Measurements from ENCODE around the gene POU2AF3. TPM values are rescaled to one million over a fixed set of nuclear protein-coding genes. Genes with fewer than 3 reads are reported as not detected.
A peak's percentile ranks its signal among the peaks of the same experiment; 100 is the strongest.

The POU2AF3 gene
- polyA plus RNA-seq, 2 donors = 3.8 to 4.0 TPM

DNA sequence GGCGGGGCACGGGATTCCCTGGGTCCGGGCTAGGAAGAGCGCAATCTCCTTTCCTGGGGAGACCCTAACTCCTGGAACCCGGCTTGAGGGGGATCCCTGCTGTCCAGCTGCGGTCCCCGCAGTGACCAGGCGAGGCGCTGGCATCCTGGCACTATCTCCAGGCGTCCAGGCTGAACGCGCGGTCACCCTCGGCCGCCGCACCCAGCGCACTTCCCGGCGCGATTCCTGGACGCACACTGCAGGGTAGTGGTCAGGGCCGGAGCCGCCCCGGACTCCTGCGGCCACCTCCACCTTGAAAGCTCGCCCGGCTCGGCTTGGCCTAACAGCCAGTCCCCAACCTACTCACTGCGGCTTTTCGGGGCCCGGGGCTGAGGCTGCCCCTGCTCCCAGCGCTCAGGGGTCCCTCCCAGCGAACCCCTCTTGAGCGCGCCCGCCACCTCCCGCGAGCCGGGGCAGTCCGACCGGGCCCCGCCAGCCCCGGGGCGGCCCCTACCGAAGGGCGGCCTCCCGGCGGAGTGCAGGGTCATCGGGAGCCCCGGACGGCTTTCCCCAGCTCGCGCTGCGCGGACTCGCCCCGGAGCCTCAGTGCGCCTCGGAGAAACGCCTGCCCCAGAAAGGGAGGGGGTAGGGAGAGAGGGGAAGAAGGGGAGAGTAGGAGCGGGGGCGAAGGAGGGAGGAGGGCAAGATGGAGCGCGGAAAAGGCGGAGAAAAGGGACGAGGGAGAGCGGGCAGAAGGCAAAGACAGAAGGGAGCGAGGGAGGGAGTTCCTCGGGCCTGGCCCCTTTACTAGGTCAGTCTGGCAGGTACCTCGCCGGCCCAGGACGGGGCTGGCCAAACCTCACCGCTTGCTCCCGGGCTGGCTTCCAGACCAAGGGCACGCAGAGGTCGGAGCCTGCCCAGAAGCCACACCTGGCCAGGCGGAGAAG, 1.0 kb downstream of the POU2AF3 start:
- Histone ChIP-seq H3K36me3 (ENCODE audit: control insufficient read depth in 2 of 2, insufficient read depth in 2 of 2, low read length in 1 of 2) (peaks cover 0 to 4% of the 10 kb centered on the region in 2 donors), H3K27me3 (ENCODE audit: control insufficient read depth in 1 of 2, insufficient read depth in 2 of 2, low read length in 2 of 2) (no peaks in the 10 kb centered on the region), H3K27ac (ENCODE audit: low read depth in 2 of 2, low read length in 1 of 2) (peak overlapping the region; percentile 77 to 81), H3K4me3 (ENCODE audit: low read depth in 1 of 2, low read length in 2 of 2) (peak overlapping the region; percentile 70 to 79), H3K9me3 (ENCODE audit: control insufficient read depth in 2 of 2, insufficient read depth in 1 of 2, low read depth in 1 of 2, low read length in 1 of 2) (no peaks in the 10 kb centered on the region), H3K4me1 (ENCODE audit: control insufficient read depth in 2 of 2, insufficient read depth in 2 of 2, low read length in 1 of 2) (peaks cover 3 to 5% of the 10 kb centered on the region in 2 donors)
- WGBS, 2 donors = 2% methylated on average over 74 to 77 of the region's 77 CpGs

DNA sequence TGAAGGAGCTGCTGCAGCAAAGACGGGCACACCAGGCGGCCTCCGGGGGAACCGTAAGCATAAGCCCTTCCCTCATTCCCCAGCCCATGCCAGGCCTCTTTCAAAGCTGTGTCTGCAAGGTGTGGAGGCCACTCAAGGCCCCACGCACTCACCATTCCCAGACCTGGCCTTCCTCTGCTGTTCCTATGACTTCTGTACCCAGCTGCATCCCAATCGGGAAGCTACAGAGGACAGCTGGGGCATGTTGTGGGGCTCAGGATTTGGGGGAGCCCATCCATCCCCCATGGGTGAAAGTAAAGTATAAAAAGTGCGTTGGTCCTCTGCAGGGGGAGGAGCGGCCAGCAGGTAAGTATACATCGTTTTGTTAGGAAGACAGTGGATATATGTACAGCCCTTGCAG, 2.2 kb downstream of the POU2AF3 start:
- WGBS, 2 donors = 91 to 95% methylated on average over 9 of the region's 9 CpGs
- H3K4me1 ChIP-seq (ENCODE audit: control insufficient read depth in 2 of 2, insufficient read depth in 2 of 2, low read length in 1 of 2) = peaks cover 3 to 5% of the 10 kb centered on the region in 2 donors
- no peaks in the 10 kb centered on the region for H3K9me3 ChIP-seq (ENCODE audit: control insufficient read depth in 2 of 2, insufficient read depth in 1 of 2, low read depth in 1 of 2, low read length in 1 of 2)
- no peaks in the 10 kb centered on the region for H3K27me3 ChIP-seq (ENCODE audit: control insufficient read depth in 1 of 2, insufficient read depth in 2 of 2, low read length in 2 of 2)
- peaks cover 0 to 4% of the 10 kb centered on the region in 2 donors for H3K36me3 ChIP-seq (ENCODE audit: control insufficient read depth in 2 of 2, insufficient read depth in 2 of 2, low read length in 1 of 2)
- H3K27ac ChIP-seq (ENCODE audit: low read depth in 2 of 2, low read length in 1 of 2) = peak overlapping the region in 1 of 2 donors; percentile 54
- H3K4me3 ChIP-seq (ENCODE audit: low read depth in 1 of 2, low read length in 2 of 2) = no peak overlapping the region

- H3K4me1 ChIP-seq (ENCODE audit: control insufficient read depth in 2 of 2, insufficient read depth in 2 of 2, low read length in 1 of 2) = peaks cover 3 to 5% of the 10 kb centered on the region in 2 donors
- H3K36me3 ChIP-seq (ENCODE audit: control insufficient read depth in 2 of 2, insufficient read depth in 2 of 2, low read length in 1 of 2) = peaks cover 0 to 4% of the 10 kb centered on the region in 2 donors
- WGBS, 2 donors = 70 to 72% methylated on average over 5 of the region's 5 CpGs
- H3K27ac ChIP-seq (ENCODE audit: low read depth in 2 of 2, low read length in 1 of 2) = peak overlapping the region in 1 of 2 donors; percentile 54
- H3K9me3 ChIP-seq (ENCODE audit: control insufficient read depth in 2 of 2, insufficient read depth in 1 of 2, low read depth in 1 of 2, low read length in 1 of 2) = no peaks in the 10 kb centered on the region
- no peak overlapping the region for H3K4me3 ChIP-seq (ENCODE audit: low read depth in 1 of 2, low read length in 2 of 2)
- H3K27me3 ChIP-seq (ENCODE audit: control insufficient read depth in 1 of 2, insufficient read depth in 2 of 2, low read length in 2 of 2) = no peaks in the 10 kb centered on the region
Measured at GRCh38 chr11:111301004-111301841, 2.9 kb downstream of the POU2AF3 start.

DNA sequence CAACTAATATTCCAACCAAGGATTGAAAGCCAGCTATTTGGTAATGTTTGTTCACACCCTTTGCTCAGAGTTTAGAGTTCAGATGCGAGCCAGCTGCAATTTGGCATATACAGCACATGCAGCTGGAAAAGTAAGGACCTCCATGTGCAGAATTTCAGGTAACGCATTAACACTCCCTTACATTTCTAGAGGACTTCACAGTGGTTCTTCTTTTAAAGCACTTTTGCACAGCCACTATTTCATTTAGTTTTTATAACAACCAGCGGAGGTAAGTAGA, 3.4 kb downstream of the POU2AF3 start:
- H3K4me1 ChIP-seq (ENCODE audit: control insufficient read depth in 2 of 2, insufficient read depth in 2 of 2, low read length in 1 of 2) = peaks cover 3 to 5% of the 10 kb centered on the region in 2 donors
- peaks cover 0 to 4% of the 10 kb centered on the region in 2 donors for H3K36me3 ChIP-seq (ENCODE audit: control insufficient read depth in 2 of 2, insufficient read depth in 2 of 2, low read length in 1 of 2)
- WGBS, 2 donors = 81 to 91% methylated on average over 3 of the region's 3 CpGs
- H3K27me3 ChIP-seq (ENCODE audit: control insufficient read depth in 1 of 2, insufficient read depth in 2 of 2, low read length in 2 of 2) = no peaks in the 10 kb centered on the region
- no peak overlapping the region for H3K27ac ChIP-seq (ENCODE audit: low read depth in 2 of 2, low read length in 1 of 2)
- H3K9me3 ChIP-seq (ENCODE audit: control insufficient read depth in 2 of 2, insufficient read depth in 1 of 2, low read depth in 1 of 2, low read length in 1 of 2) = no peaks in the 10 kb centered on the region
- H3K4me3 ChIP-seq (ENCODE audit: low read depth in 1 of 2, low read length in 2 of 2) = no peak overlapping the region

- H3K27ac ChIP-seq (ENCODE audit: low read depth in 2 of 2, low read length in 1 of 2) = peak overlapping the region; percentile 68 to 75
- H3K4me3 ChIP-seq (ENCODE audit: low read depth in 1 of 2, low read length in 2 of 2) = no peak overlapping the region
- WGBS, 2 donors = 43 to 44% methylated on average over 3 of the region's 3 CpGs
- H3K27me3 ChIP-seq (ENCODE audit: control insufficient read depth in 1 of 2, insufficient read depth in 2 of 2, low read length in 2 of 2) = no peaks in the 10 kb centered on the region
- H3K4me1 ChIP-seq (ENCODE audit: control insufficient read depth in 2 of 2, insufficient read depth in 2 of 2, low read length in 1 of 2) = peaks cover 3 to 5% of the 10 kb centered on the region in 2 donors
- peaks cover 0 to 4% of the 10 kb centered on the region in 2 donors for H3K36me3 ChIP-seq (ENCODE audit: control insufficient read depth in 2 of 2, insufficient read depth in 2 of 2, low read length in 1 of 2)
- H3K9me3 ChIP-seq (ENCODE audit: control insufficient read depth in 2 of 2, insufficient read depth in 1 of 2, low read depth in 1 of 2, low read length in 1 of 2) = no peaks in the 10 kb centered on the region
Measured at GRCh38 chr11:111302298-111302697, 4.0 kb downstream of the POU2AF3 start.

DNA sequence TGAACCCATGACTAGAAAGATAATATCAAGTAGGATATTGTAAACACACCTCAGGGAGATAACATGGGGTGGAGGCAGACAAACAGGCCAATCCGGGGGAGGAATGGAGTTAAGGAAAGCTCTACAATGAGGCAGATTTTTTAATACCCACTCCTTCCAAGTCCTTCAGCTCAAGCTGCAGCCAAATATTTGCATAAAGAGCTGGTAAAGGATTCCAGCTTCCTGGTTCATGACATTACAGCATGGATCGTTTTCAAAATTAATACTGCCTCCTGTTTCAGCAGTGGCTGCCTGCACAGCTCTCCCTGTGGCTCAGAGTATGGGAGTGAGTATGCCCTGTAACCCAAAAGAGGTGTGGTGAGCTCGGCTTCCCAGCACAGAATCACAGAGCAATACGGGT, 5.1 kb downstream of the POU2AF3 start:
- H3K9me3 ChIP-seq (ENCODE audit: control insufficient read depth in 2 of 2, insufficient read depth in 1 of 2, low read depth in 1 of 2, low read length in 1 of 2) = no peaks in the 10 kb centered on the region
- WGBS, 2 donors = 16 to 20% methylated on average over 4 of the region's 4 CpGs
- H3K36me3 ChIP-seq (ENCODE audit: control insufficient read depth in 2 of 2, insufficient read depth in 2 of 2, low read length in 1 of 2) = no peaks in the 10 kb centered on the region
- H3K27me3 ChIP-seq (ENCODE audit: control insufficient read depth in 1 of 2, insufficient read depth in 2 of 2, low read length in 2 of 2) = no peaks in the 10 kb centered on the region
- no peak overlapping the region for H3K4me3 ChIP-seq (ENCODE audit: low read depth in 1 of 2, low read length in 2 of 2)
- peaks cover 3 to 6% of the 10 kb centered on the region in 2 donors for H3K4me1 ChIP-seq (ENCODE audit: control insufficient read depth in 2 of 2, insufficient read depth in 2 of 2, low read length in 1 of 2)
- H3K27ac ChIP-seq (ENCODE audit: low read depth in 2 of 2, low read length in 1 of 2) = peak overlapping the region; percentile 34 to 41

DNA sequence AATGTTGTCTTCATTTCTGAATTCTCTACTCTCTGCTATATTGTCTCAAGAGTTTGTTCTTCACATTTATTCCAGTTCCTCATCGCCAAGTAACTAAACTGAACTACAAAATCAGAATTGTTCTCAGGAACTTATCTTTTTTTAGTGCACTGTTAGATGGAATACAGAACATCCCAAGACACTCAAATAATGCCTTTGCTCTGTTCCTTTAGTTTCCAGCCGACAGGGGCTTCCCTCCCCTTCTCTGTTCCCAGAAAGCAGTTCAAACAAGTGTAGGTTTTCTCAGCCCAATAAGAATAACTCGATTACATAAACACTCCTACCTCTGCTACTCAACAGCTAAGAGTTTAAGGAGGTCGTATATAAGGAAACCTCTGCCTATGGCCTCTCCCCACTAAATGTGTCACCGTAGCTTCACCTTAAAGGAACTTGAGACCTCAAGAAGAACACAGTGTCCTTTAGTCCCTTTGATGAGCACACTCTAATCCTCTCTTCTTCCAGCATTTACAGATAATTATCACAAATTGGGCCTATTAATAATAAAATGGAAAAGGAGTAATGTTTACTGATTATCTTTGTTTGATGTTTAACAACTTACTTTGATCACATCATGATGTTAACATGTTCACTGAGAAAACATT, 6.9 kb downstream of the POU2AF3 start:
- H3K36me3 ChIP-seq (ENCODE audit: control insufficient read depth in 2 of 2, insufficient read depth in 2 of 2, low read length in 1 of 2) = no peaks in the 10 kb centered on the region
- H3K9me3 ChIP-seq (ENCODE audit: control insufficient read depth in 2 of 2, insufficient read depth in 1 of 2, low read depth in 1 of 2, low read length in 1 of 2) = no peaks in the 10 kb centered on the region
- no peaks in the 10 kb centered on the region for H3K27me3 ChIP-seq (ENCODE audit: control insufficient read depth in 1 of 2, insufficient read depth in 2 of 2, low read length in 2 of 2)
- WGBS, 2 donors = 80 to 81% methylated on average over 5 of the region's 5 CpGs
- H3K27ac ChIP-seq (ENCODE audit: low read depth in 2 of 2, low read length in 1 of 2) = no peak overlapping the region
- no peak overlapping the region for H3K4me3 ChIP-seq (ENCODE audit: low read depth in 1 of 2, low read length in 2 of 2)
- H3K4me1 ChIP-seq (ENCODE audit: control insufficient read depth in 2 of 2, insufficient read depth in 2 of 2, low read length in 1 of 2) = peaks cover 0 to 3% of the 10 kb centered on the region in 2 donors

DNA sequence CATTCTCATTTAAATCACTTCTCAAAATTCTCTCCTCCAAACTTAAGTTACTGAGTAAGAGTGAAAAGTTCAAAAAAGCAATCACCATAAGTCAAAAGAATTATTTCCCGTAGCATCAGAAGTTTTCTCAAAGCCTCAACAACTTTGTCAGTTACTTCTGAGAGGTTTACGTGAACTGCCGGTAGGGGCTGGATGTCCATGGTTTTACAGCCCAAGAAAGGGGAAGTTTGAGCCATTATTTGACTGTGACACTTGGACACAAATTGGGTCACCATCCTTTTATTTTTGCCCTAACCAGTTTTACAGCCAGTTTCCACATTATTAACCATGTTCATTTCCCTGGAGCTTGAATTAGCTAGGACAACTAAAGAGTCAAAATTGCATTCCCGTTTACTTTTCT, 7.5 kb downstream of the POU2AF3 start:
- no peaks in the 10 kb centered on the region for H3K36me3 ChIP-seq (ENCODE audit: control insufficient read depth in 2 of 2, insufficient read depth in 2 of 2, low read length in 1 of 2)
- no peaks in the 10 kb centered on the region for H3K27me3 ChIP-seq (ENCODE audit: control insufficient read depth in 1 of 2, insufficient read depth in 2 of 2, low read length in 2 of 2)
- 87 to 91% methylated on average over 4 of the region's 4 CpGs for WGBS, 2 donors
- H3K4me3 ChIP-seq (ENCODE audit: low read depth in 1 of 2, low read length in 2 of 2) = no peak overlapping the region
- H3K4me1 ChIP-seq (ENCODE audit: control insufficient read depth in 2 of 2, insufficient read depth in 2 of 2, low read length in 1 of 2) = peaks cover 0 to 3% of the 10 kb centered on the region in 2 donors
- H3K27ac ChIP-seq (ENCODE audit: low read depth in 2 of 2, low read length in 1 of 2) = no peak overlapping the region
- no peaks in the 10 kb centered on the region for H3K9me3 ChIP-seq (ENCODE audit: control insufficient read depth in 2 of 2, insufficient read depth in 1 of 2, low read depth in 1 of 2, low read length in 1 of 2)

GRCh38 chr11:111306321-111306720, 8.0 kb downstream of the POU2AF3 start:
- Histone ChIP-seq H3K27me3 (ENCODE audit: control insufficient read depth in 1 of 2, insufficient read depth in 2 of 2, low read length in 2 of 2) (no peaks in the 10 kb centered on the region), H3K36me3 (ENCODE audit: control insufficient read depth in 2 of 2, insufficient read depth in 2 of 2, low read length in 1 of 2) (no peaks in the 10 kb centered on the region), H3K27ac (ENCODE audit: low read depth in 2 of 2, low read length in 1 of 2) (peak overlapping the region in 1 of 2 donors; percentile 13), H3K9me3 (ENCODE audit: control insufficient read depth in 2 of 2, insufficient read depth in 1 of 2, low read depth in 1 of 2, low read length in 1 of 2) (no peaks in the 10 kb centered on the region), H3K4me3 (ENCODE audit: low read depth in 1 of 2, low read length in 2 of 2) (no peak overlapping the region), H3K4me1 (ENCODE audit: control insufficient read depth in 2 of 2, insufficient read depth in 2 of 2, low read length in 1 of 2) (peaks cover 0 to 5% of the 10 kb centered on the region in 2 donors)
- 71 to 81% methylated on average over 5 of the region's 5 CpGs for WGBS, 2 donors

Data from esophagus (tissue), 2 donors.